HL-60 (cell line): ENCODE data around the gene CCDC154.

Experiments used
- DNase-seq, 2 experiments: peaks; one replicate each; pipeline ENCODE4 v3.0.0-alpha.2; 2010 to 2020; ENCODE audit warnings: low read depth in 1 of 2, low spot score in 1 of 2
- H3K27ac ChIP-seq: fragments of 250-450 bp; sonication (Bioruptor Pico); replicated peaks from 2 replicates; pipeline ENCODE4 v1.5.1; 2020; ENCODE audit warnings: mild to moderate bottlenecking, moderate library complexity
- H3K27me3 ChIP-seq: fragments of 250-450 bp; sonication (Bioruptor Pico); 2 replicates; pipeline ENCODE4 v1.5.1; 2021; ENCODE audit warnings: mild to moderate bottlenecking, moderate library complexity; ENCODE audit not compliant: insufficient read depth, poor library complexity, severe bottlenecking
- H3K4me3 ChIP-seq: replicated peaks from 2 replicates; pipeline ENCODE4 v1.5.1; 2011; ENCODE audit warnings: mild to moderate bottlenecking, control low read depth, low read length; ENCODE audit not compliant: insufficient read depth
- CTCF ChIP-seq: IDR thresholded peaks from one replicate; pipeline ENCODE4 v1.5.1; 2011; ENCODE audit warnings: low read length, control low read depth, inconsistent platforms; ENCODE audit not compliant: insufficient read depth
- GABPA ChIP-seq: IDR thresholded peaks from 2 replicates; pipeline ENCODE4 v1.6.1; 2012; ENCODE audit warnings: low read depth
- POLR2AphosphoS5 ChIP-seq: IDR thresholded peaks from 2 replicates; pipeline ENCODE4 v1.6.1; 2012; ENCODE audit warnings: low read depth
- REST ChIP-seq: IDR thresholded peaks from 2 replicates; pipeline ENCODE4 v1.6.1; 2012; ENCODE audit warnings: low read depth; ENCODE audit not compliant: insufficient replicate concordance
- SPI1 ChIP-seq: IDR thresholded peaks from 2 replicates; pipeline ENCODE4 v1.6.1; 2012; ENCODE audit warnings: low read depth, mild to moderate bottlenecking, borderline replicate concordance

The CCDC154 gene

DNA sequence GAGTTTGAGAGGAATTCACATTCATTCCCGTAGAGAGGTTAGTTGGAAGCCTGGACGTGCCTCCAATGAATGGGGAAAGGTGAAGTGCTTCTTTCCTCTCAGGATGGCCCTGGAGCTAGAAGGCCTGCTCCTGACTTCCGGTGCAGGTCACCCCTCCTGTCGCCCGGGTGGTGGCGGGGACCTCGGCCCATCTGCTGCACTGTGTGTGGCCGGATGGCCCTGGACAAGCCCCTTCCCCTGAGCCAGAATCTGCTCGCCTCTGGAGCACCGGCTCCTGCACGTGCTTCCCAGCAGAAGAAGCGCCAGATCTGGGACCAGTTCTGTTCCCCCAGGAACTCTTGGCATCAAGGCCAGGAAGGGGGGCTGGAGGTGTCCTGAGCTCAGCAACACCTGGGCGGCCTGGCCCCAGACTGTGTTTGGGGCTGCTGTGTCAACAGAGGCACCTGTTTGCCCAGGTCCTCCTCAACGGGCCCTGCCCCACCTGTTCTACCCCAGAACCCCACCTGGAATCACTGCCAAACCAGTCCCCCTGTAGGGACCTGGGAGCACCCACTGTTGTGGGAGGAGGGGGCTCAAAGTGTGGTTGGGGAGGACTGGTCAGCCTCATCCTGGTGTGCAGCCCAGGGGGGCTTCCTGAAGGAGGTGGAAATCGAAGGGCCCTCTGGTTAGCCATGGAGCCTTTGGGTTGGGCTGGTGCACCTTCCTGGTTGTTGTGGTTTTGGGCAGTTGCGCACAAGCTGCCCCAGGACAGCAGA is 18.6 kb downstream of the CCDC154 start:
- TF ChIP-seq POLR2AphosphoS5: no peak
- no peak for TF ChIP-seq CTCF
- no peak for TF ChIP-seq SPI1
- TF ChIP-seq REST: no peak
- TF ChIP-seq GABPA: no peak
- no peak overlapping the region for H3K4me3 ChIP-seq
- H3K27ac ChIP-seq: no peak overlapping the region
- no peaks in the 10 kb centered on the region for H3K27me3 ChIP-seq
- DNase-seq: no peak

- Histone ChIP-seq H3K27me3 (no peaks in the 10 kb centered on the region), H3K27ac (no peak overlapping the region), H3K4me3 (no peak overlapping the region)
- TF ChIP-seq CTCF (no peak), SPI1 (no peak), GABPA (no peak), REST (no peak), POLR2AphosphoS5 (no peak)
- no peak for DNase-seq
Observed at GRCh38 chr16:1424028-1424427, 20.3 kb downstream of the CCDC154 start.

DNA sequence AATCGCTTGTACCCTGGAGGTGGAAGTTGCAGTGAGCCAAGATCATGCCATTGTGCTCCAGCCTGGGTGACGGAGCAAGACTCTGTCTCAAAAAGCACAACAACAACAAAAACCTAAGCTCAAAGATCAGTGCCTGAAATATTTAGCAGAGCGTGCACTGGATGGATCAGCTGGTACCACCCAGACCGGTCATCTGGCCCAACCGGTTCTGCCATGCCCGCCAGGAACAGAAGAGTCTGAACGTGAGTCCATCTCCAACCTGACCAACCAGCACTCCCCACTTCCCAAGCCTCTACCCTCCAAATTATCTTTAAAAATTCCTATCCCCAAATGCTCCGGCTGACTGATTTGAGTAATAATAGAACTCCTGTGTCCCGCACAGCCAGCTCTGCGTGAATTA is 22.3 kb downstream of the CCDC154 start:
- TF ChIP-seq POLR2AphosphoS5 (no peak), GABPA (no peak), CTCF (no peak), REST (no peak), SPI1 (no peak)
- Histone ChIP-seq H3K4me3 (no peak overlapping the region), H3K27ac (no peak overlapping the region; the same call in 1 of the 2 replicates), H3K27me3 (no peaks in the 10 kb centered on the region)
- DNase-seq: no peak
